NCI-H748 (cell line): Measurements from ENCODE around the gene EFCAB13.
A peak's percentile ranks its signal among the peaks of the same experiment; 100 is the strongest.

ENCODE experiments used
- DNase-seq: peaks from one replicate; lab custom pipeline; 2025; ENCODE audit not compliant: unreplicated experiment; lab: John Stamatoyannopoulos, UW

Gene EFCAB13

DNA sequence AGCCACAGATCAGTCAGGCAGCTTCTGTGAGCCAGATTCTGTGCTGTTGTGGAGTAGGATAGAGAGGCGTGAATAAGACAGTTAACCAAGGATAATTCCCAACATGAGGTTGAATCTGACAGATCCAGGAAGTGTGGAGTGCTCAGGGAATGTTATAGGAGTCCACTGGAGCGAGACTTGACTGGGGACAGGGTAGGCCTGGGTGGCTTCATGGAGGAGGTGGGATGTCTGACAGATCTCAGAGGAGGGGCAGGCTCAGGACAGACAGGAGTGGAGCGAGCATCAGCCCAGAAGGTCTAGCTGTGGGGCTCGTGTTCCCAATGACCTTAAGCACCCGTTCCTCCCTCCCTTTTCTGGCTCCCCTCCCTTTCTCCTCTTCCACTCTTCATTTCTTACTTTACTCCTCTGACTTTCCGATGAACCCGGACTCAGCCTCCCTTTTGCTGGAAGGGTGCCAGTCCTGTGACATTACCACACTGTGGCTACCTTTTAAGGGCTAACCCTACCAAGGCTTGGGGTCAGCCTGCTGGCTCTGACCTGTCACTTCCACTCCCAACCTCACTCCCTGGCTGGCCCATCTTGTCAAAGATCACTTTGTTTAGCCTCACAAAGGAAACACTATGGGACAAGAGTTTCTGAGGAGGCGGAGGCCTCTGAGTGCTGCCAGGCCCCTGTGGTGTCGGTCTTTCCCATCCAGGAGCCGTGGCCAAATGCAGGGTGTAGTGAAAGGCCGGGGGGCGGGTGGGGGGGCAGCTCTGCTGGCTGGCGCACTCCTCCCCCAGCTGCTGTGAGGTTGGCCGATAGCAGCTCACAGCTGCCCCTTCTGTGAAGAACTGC is 28.5 kb upstream of the EFCAB13 start:
- no peak for DNase-seq

- no peak for DNase-seq
Measured at GRCh38 chr17:47295874-47296255, 27.9 kb upstream of the EFCAB13 start.

DNA sequence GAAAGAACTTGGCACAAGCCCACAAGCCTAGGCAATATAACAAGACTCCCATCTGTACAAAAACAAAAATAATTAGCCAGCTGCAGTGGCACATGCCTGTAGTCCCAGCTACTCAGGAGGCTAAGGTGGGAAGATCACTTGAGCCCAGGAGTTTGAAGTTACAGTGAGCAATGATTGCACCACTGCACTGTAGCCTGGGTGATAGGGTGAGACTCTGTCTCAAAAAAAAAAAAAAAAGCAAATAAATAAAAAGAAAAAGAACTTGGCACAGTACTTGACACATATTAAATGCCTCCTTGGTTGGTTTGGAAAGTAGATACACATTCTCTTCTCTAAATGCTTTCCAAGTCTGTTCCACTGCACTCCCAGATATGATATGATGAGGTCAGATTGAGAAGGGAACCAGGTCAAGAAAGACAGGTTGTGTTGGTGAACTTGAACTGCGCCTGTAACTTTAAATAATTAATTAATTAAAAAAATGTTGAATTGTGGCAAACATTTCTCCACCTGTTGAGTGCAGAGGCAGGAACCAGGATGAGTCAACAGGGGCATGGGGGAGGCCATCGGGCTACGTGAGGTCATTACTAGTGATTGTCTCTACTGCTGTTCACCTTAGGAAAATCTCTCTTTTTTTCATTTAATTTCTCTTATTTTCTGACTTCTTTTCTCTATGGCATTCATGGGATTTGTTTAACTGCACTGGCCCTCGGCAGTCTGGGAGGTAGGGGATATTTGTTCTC is 25.9 kb upstream of the EFCAB13 start:
- DNase-seq: no peak

GRCh38 chr17:47298712-47299111 is 25.0 kb upstream of the EFCAB13 start:
- no peak for DNase-seq

DNA sequence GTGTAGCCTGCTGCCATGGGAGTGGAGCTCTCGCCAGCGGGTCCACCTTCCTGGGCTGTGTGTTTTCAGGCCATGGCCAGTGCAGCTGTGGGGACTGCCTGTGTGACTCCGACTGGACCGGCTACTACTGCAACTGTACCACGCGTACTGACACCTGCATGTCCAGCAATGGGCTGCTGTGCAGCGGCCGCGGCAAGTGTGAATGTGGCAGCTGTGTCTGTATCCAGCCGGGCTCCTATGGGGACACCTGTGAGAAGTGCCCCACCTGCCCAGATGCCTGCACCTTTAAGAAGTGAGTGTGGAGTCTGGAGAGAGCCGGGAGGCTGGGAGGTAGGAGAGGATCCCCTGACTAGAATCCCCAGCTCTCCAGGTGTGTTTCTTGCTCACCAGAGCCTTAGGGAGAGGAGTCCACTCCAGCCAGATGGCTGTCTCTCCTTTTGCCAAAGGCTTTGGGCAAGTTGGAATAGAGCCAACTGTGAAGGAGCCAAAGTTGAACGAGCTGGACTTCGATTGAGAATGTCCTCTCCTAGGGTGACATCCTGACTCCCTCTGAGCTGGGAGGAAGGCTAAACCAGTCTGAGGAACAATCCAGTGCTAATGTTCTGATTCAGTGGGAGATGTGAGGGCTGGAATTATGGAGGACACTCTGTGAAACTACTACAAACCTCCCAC is 24.4 kb upstream of the EFCAB13 start:
- no peak for DNase-seq

- no peak for DNase-seq
Measured at GRCh38 chr17:47300718-47301117, 23.0 kb upstream of the EFCAB13 start.

- no peak for DNase-seq
Measured at GRCh38 chr17:47301161-47301560, 22.6 kb upstream of the EFCAB13 start.

GRCh38 chr17:47301831-47302230 is 21.9 kb upstream of the EFCAB13 start:
- DNase-seq: no peak

GRCh38 chr17:47304186-47304585 is 19.6 kb upstream of the EFCAB13 start:
- no peak for DNase-seq

- DNase-seq: no peak
Measured at GRCh38 chr17:47305302-47305923, 18.3 kb upstream of the EFCAB13 start.

GRCh38 chr17:47310186-47310733 is 13.5 kb upstream of the EFCAB13 start:
- peak; percentile 20 for DNase-seq

DNA sequence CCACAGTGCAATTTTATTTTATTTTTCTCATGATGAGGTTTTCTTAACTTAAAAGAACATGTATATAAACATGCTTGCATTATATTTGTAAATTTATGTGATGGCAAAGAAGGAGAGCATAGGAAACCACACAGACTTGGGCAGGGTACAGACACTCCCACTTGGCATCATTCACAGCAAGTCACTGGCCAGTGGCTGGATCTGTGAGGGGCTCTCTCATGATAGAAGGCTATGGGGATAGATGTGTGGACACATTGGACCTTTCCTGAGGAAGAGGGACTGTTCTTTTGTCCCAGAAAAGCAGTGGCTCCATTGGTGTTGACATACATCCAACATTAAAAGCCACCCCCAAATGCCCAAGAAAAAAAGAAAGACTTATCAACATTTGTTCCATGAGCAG is 12.3 kb upstream of the EFCAB13 start:
- DNase-seq: no peak

DNA sequence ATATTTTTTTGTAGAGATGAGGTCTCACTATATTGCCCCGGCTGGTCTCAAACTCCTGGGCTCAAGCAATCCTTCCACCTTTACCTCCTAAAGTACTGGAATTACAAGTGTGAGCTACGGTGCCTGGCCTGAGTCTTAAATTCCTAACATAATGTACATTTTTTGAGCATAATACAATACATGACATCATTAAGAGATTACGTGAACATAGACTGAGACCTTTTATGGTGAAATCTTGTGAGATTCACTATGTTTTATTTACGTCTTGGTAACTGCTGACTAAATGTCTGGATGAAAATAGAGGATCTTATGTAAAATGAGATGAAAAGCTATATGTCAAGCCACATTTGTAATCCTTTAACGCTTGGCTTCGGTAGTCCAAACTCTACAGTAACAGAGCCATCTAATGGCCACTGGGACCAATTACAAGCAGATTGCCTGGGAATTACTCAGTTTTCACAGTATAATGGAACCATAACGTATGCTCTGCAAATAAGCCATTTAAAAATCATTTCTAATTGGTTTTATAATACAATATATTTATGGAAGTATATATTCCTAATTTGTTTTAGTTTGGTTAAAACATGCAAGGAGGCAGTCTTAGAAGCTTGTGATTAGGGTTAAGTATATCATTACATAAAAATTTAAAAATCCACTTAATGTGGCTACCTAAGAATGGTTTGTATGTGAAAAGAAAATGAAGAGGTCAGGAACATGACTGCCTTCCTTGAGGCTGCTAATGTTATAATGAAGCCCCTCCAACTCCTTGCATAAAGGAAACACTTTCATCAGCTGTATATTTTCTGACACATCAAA is 8.1 kb upstream of the EFCAB13 start:
- DNase-seq: peak; percentile 68

- no peak for DNase-seq
Measured at GRCh38 chr17:47316311-47316710, 7.4 kb upstream of the EFCAB13 start.

DNA sequence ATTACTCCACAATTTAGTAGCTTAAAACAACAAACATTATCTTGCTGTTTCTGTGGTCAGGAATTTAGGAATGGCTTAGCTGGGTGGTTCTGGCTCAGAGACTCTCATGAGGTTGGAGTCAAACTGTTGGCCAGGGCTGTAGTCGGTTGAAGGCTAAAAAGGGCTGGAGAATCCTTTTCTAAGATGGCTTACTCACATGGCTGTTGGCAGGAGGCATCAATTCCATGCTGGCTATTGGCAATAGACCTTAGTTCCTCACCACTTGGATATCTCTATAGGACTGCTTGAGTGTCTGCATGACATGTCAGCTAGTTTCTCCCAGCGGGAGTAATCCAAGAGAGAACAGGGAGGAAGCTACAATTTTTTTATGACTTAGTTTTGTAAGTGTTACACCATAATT is 6.6 kb upstream of the EFCAB13 start:
- no peak for DNase-seq

GRCh38 chr17:47318197-47318918 is 5.4 kb upstream of the EFCAB13 start:
- DNase-seq: peak; percentile 5

- DNase-seq: no peak
Measured at GRCh38 chr17:47320879-47321502, 2.8 kb upstream of the EFCAB13 start.

- peak; percentile 78 for DNase-seq
Measured at GRCh38 chr17:47324224-47325020, 667 bp downstream of the EFCAB13 start.
